ENCODE measurements around the gene P2RX5.

Gene P2RX5

DNA sequence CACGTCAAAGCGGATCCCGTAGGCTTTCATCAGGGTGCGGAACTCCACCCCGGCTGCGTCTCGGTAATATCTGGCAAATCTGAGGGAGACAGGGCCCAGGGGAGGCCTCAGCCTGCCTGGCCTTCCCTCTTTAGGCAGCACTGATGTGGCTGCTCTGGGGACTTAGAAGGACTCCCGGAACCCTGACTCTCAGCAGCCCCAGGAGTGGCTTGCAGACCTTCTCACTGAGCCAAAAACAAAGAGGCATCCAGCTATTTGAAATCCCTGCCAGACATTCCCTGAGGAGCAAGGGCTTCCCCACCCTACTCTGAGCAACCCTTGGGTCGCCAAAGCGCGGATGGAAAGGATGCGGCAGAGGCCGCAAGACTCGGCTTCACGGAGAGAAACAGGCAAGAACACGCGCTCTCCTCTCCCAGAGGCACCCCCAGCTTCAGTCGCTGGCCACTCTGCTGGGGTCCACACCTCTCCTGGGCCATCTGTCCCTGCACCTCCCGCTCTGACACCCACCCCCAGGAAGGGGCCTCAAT, 7.9 kb downstream of the P2RX5 start:
- peak in 12 of 42 donors; percentile 20 to 76 (median 42) for DNase-seq
- intact Hi-C loops (cut with DNase I), result no loop called here

DNA sequence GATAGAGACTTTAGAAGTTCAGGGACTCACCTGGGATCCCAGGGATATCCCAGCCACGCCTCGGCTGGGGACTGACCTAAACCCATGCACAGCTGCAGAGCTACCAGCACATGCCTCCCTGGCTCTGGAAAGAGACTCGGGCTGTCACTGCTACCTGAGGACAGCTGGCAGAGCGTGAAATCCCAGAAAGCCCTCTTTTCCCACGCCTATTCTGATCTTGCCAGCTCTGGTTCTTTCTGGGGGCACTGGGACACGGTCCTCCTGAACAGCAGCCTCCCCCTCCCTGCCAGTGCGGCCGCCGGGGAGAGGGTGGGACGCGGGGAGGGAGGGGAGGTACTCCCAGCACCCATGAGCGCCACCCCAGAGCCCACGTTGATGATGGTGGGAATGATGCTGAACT, 10.8 kb downstream of the P2RX5 start:
- DNase-seq, result no peak
- intact Hi-C loops (cut with DNase I), result no loop called here

DNA sequence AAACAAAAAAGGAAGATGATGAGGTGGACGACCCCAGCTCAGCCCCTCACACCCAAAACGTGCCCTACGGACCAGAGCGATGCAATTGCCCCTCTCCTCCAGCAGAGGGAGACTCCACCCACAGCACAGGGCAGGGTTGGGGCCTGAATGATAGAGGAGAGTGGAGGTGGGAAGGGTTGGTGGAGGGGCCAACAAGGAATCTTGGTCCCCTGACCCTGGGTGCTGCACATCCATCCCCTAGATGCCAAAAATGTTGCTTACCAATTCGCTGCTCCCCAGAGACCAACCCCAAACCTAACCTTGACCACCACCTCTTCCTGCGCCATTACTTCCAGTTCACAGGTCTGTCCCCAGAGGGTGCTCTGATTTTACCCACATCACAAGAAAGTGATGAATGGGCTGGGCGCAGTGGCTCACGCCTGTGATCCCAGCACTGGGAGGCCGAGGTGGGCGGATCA, 12.9 kb downstream of the P2RX5 start:
- peak in 10 of 42 donors; percentile 32 to 72 (median 45) for DNase-seq
- intact Hi-C loops (cut with DNase I), result no loop called here

DNA sequence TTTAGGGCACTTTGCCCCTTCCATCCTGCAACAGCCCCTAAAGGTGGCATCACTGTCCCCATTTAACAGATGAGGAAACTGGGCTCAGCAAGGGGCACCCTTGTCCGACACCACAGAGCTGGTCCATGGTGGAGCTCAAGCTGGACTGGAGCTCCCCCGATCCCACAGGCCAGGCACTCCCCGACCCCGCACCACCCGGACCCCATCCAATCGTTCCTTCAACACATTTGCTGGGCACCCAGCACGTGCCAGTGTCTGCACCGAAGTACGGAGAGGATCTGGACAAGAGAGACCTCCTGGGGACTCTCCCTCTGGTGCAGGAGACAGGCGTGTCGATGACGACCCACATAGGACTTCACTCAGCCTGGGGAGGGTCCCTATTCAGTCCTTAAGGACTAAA, 13.9 kb downstream of the P2RX5 start:
- DNase-seq, result no peak
- intact Hi-C loops (cut with DNase I), result no loop called here

DNA sequence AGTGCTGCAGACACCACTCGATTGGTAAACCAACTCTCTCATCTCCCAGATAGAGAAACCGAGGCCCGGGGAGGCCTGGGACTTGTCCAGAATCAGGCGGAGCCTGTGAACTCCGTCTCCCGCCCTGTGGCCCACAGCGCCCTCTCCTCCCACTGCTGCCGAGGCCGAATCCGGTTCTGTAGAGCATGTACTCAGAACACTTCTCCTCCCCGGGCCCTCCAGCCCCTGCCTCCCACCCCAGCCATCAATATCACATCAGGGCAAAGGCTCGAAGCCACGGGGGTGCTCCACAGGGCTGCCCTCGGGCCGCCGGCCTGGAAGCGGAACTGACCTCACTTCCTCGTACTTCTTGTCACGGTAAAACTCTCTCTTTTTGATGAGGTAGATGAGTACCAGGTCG, 14.4 kb downstream of the P2RX5 start:
- DNase-seq, result no peak
- intact Hi-C loops (cut with DNase I), result no loop called here

DNA sequence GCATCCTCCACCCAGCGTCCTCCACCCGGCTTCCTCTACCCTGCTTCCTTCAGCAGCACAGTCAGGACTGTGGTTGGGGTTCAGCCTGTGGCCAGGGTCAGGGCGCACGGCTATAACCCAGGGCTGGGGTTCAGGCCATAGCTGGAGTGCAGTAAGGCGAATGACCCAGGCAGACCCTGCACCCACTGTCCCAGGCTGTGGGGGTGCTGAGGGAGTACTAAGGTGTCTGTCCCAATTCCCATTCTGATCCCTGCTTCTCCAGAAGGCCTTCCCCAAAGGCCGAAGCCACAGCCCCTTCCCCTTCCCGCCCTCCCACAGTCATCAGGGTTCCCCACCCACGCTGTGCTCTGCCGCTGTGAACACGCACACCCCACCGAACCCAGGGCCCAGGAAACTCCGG, 14.9 kb downstream of the P2RX5 start:
- DNase-seq, result peak in 1 of 42 donors; percentile 18
- intact Hi-C loops (cut with DNase I), result no loop called here

DNA sequence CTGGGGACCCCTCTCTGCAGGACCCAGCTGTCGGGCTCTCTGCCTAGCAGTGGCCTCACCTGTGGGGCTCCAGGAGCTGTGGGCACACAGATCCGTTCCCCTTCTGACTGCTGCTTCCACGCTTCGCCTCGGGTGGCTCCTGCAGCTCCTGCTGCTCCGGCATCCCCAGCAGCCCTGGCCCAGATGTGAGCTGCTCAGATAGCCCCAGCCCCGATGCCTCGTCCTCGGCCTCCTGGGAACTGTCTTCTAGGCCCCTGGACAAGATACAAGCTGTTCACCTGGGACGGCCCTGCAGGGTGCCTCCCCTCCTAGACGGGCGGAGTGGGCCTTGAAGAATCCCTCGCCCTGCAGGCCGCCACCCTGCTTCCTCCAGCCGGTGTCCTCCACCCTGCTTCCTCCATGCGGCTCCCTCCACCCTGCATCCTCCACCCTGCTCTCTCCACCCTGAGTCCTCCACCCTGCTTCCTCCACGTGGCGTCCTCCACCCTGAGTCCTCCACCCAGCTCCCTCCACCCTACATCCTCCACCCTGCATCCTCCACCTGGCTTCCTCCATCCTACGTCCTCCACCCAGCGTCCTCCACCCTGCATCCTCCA, 16.3 kb downstream of the P2RX5 start:
- intact Hi-C loops (cut with DNase I), result no loop called here
- no peak for DNase-seq

DNA sequence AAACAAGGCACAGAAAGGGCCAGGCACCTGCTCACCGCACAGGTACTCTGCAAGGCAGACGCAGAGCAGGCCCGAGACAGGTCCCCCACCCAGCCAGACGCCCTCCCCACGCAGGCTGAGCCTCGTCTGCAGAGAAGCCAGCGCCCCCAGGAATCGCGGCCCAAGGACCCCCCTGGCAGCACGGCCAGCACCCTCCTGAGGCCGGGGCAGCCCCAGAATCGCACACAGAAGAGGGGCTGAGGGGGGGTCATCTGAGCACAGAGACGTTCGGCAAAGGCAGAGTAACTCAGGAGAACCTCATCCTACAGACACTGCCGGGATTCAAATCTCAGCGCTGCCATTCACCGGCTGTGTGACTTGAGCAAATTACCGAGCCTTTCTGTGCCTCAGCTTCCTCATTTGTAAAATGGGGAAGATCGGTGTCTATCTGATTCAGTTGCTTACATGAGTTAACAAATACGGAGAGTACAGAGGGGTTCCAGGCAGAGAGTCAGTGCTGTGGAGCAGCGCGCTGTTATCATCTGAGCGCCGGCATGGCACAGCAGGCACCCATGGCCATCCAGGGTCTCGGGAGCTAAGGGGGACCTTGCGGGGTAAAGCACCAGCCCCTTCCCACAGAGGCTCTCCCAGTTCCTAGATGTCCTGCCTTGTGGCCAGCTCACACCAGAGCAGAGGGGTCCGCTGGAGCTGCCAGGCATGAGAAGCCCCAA, 17.0 kb downstream of the P2RX5 start:
- DNase-seq, result no peak
- intact Hi-C loops (cut with DNase I), result no loop called here

DNA sequence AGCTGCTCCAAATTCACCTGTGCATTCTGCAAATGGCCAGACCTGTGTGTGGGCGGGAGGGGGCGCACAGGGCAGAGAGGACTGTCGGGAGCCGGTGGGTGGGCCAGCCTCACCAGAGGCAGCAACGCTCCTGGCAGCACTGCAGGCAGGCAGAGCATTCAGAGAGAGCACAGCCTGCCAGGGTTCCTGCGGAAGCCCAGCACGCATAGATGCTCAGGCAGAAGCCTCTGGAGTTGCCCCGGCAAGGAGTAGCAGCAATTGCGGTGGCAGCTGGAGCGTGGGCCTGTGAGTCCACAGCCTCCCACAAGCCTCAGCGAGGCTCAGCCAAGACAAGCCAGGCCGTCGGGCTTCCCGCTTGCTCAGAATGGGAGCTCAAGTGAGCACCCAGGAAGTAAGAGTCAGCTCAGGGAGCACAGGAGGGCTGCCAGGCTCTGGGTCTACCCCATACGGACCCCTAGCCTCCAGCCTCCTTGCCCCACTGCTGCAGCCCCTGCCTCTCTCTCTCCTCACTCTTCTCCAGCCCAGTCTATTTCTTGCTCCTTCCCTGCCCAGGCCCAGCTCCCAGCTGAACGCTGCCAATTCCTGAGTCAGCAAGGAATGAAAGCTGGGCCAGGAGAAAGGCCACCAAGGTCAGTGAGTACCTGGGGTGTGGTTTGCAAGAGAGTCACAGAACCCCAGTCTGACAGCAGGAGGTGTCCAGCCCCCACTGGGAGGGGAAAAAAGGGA, 17.7 kb downstream of the P2RX5 start:
- intact Hi-C loops (cut with DNase I), result no loop called here
- peak in 8 of 42 donors; percentile 38 to 68 (median 54) for DNase-seq

DNA sequence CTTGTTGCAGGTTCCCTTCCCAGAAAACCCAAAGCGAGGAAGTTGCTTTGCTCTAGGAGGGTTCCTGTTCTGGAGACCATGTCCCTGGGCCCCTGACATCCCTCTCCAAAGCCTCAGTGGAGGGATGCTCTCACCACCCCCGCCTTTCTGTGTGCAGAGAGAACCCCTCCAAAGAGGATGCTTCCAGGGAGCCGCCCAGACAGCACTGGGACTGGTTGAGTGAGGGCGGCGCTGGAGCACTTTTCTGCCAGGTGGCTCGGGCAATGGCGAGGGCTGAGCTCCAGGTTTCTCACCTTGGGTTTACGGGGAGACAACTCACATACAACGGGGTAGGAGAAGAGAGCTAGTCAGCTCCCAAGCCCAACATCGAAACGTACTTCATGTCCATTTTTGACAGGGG, 20.1 kb downstream of the P2RX5 start:
- intact Hi-C loops (cut with DNase I), result no loop called here
- DNase-seq, result no peak

DNA sequence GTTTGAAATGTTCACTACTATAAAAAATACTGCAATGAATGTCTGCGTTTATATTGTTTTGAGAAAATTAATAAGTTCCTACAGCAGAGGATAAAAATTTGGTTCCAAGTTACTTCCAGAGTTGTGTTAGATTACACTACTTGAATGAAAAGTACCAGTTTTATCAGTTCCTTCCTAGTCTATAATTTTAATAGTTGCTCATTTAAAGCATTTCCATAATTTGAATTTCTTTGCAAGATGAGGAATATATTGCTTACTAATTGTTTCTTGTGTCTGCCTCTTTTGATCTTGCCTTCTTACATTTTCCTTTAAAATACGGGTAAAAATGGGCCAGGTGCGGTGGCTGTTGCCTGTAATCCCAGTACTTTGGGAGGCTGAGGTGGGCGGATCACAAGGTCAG, 23.4 kb downstream of the P2RX5 start:
- intact Hi-C loops (cut with DNase I), result no loop called here
- no peak for DNase-seq

DNA sequence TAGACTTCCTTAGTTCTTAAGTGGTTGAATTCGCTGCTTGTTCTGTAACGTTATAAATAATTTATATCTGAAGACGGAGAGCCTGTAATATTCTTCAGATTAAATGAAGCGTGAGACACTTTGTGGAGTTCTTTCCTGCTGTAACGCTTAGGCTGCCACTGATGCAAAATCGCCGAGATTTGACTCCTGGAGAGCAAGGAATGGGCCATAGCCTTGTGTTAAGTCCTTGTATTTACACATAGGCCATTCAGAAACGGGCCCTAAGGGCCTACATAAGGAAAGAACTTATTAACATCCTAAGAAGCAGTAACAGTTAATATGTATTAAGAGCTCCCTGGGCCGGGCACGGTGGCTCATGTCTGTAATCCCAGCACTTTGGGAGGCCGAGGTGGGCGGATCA, 26.4 kb downstream of the P2RX5 start:
- intact Hi-C loops (cut with DNase I), result loop anchor here (10.0 kb wide), 2 partner anchors 135 to 625 kb away; no protein-coding TSS in a partner anchor
- DNase-seq, result no peak

DNA sequence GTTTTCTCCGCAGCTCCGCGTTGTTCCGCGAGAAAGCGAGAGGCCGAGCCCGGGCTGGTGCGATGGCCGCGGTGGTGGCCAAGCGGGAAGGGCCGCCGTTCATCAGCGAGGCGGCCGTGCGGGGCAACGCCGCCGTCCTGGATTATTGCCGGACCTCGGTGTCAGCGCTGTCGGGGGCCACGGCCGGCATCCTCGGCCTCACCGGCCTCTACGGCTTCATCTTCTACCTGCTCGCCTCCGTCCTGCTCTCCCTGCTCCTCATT, 26.9 kb downstream of the P2RX5 start:
- intact Hi-C loops (cut with DNase I), result loop anchor here (10.0 kb wide), 2 partner anchors 134 to 624 kb away; no protein-coding TSS in a partner anchor
- no peak for DNase-seq

DNA sequence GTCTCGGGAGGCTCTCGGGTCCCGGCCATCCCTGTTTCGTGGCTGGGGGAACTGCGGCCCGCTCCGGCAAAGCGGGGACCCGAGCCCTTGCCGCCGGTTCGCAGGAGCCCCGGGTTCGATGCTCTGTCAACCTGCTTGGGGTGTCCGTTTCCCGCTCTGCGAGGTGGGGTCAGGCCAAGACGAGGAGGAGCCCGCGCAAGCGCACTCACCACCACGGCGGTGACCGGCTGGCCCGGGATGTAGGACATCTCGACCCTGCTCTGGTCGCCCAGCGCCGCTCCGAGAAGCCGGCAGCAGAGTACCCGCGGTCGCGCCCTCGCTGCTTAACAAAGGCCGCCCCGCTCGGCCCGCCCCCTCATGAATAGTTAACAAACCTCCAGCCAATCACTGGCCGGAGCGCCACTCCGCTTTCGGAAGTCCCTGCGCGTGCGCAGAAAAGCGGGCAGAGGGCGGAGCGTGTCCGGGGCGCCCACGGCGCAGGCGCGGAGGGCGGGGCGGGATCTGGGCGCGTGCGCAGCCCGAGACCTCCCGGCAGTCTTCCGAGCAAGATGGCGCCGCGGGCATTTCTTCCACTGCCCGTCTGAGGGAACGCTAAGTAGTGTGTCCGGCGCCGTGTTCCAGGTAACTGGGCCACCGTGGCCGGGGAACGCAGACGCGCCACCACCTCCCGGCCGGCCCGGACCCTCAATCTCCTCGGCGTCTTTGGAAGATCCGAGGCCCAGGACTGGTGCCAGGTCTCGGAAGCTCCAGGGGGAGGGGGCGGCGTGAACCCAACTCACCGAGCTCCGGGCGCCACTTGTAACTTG, 27.5 kb downstream of the P2RX5 start, which contains the start of the genes EMC6 and TAX1BP3:
Gene EMC6, plus strand, starts transcription at position 534 of the 806 bp plus-strand sequence. CDS start 335 bp downstream, outside the sequence.
Gene TAX1BP3, minus strand, starts transcription at position 300 of the 806 bp plus-strand sequence. Its CDS starts 52 bp downstream, at position 248.
- intact Hi-C loops (cut with DNase I), result loop anchor here (10.0 kb wide), 2 partner anchors 134 to 624 kb away; no protein-coding TSS in a partner anchor
- peak; percentile 98 to 100 (median 99) for DNase-seq

DNA sequence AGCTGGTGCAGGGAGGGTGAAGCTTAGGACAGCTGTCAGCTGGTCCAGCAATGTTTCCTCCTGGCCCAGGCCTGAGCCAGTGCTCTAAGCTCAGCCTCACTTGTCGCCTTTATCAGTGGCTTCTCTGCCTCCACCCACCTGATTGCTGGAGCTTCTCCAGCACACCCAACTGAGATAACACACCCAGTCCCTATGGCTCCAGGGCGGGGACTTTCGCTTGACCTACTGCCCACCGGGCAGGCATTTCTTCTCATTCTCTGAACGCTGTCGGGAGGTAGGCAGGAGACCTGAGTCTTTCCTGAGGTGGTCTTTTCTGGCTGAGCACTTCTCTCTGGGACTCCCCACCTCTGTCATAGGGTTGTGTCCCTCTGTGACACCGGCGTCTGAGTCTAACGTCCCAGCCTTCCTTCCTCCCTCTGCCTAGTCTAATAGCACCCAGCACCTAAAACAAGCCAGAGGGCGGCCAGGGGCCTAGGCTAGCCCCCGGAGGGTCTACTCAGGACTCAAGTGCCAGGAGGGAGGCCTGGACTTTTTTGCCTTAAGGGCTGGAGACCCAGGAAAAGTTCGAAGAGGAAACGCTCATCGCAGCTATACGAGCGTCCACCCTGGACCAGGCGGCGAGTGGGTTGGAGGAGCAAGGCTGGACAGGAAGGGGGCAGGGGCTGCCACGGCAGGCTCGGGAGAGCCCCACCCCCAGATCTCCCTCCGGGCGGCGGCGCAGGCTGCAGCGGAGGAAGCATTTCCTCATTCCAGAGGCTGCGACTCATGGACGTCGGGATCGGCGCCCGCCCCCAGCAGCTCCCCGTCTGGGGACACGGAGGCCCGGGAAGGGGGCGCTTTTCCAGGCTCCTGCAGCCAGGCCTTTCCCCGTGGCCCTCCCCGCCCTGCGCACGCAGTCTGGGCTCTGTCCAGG, 28.3 kb downstream of the P2RX5 start:
- intact Hi-C loops (cut with DNase I), result loop anchor here (10.0 kb wide), 2 partner anchors 133 to 623 kb away; no protein-coding TSS in a partner anchor
- peak; percentile 28 to 85 (median 66) for DNase-seq

DNA sequence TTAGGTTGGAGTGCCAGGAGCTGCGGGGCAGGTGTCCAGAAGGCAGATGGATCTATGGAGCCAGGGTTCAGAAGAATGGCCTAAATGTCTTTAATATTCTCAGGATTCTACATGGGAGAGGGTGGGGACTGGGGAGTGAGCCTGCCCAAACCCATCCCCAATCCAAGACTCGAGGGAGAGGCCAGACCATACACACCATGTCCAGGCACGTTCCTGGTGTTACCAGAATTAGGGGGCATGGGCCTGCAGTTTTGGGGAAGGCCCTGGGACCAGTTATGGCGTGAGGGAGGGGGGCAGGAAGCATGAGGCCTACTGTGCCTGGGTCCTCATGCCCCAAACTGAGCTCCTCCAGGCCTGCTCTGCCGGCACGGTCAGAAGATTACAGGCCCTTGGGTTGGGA, 29.4 kb downstream of the P2RX5 start:
- intact Hi-C loops (cut with DNase I), result loop anchor here (10.0 kb wide), 2 partner anchors 132 to 622 kb away; no protein-coding TSS in a partner anchor
- no peak for DNase-seq

DNA sequence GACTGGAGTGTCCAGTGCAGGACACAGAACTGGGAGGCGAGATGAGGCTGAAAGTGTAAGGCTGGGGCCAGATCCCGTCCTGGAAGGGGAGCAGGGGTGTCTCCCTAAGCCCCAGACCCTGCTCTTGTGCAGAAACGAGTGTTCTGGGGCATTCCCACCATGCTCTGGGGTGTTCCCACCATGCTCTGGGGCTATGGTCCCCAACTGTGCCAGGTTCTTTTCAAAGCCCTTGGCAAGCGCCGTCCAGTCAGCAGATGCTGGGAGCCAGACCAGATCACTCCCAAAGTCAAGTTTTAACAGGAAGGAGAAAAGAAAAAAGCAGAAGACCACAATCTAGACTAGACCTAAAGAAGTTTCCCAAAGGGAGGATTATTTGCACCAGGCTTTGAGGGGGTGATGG, 30.1 kb downstream of the P2RX5 start:
- intact Hi-C loops (cut with DNase I), result loop anchor here (10.0 kb wide), 2 partner anchors 131 to 621 kb away; no protein-coding TSS in a partner anchor
- peak in 33 of 42 donors; percentile 18 to 79 (median 56) for DNase-seq
